Measurements from ENCODE around the gene PPDPF. TPM values are rescaled to one million over a fixed set of nuclear protein-coding genes. Genes with fewer than 3 reads are reported as not detected.

PPDPF gene
- total RNA-seq, 2 donors from 2014 or later, result 138 to 185 TPM

DNA sequence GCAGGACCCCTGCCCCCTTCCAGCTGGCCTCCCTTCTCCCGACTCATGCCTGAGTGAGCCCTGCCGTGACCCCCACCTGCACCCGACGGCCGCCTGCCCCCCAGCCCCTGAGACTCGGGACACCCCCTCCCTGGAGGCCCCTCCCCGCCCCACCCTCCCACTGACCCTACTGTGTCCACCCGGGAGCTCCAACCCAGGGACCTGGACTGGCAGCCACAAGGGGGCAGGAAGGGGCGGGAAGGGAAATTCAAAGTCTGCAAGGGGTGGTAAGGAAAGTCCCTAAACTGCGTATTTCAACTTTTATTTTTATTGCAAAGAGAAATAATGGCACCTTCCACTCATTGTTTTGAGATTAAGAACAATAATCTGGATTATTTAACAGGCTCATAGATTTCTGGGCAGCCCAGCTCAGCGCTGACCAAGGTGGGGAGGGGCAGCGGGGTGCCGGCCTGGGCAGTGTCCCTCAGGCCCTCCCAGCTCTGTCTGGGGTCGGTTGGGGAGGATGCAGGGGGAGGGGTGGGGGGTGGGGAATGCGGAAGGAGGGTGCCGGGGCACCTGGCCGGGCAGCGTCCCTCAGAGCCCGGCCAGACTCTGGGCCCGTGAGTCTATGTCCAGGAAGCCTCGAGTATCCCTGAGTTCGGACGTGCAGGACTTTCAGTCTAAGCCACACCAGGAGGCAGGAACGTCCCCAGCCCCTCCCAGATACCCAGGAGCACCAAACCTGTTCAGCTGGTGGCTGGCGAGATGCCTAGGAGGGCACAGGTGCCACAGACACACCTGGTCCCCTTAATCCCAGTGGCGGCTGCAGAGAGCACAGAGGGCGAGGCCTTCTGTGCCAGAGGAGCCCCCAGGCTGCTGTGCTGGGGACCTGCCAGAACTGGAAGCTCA is 17.9 kb downstream of the PPDPF start:
- no peaks in the 10 kb centered on the region for H3K27me3 ChIP-seq
- no peaks in the 10 kb centered on the region for H3K36me3 ChIP-seq
- DNase-seq (ENCODE audit: low spot score), result no peak
- H3K4me3 ChIP-seq, result peak overlapping the region in 1 of 2 donors; percentile 43
- H3K27ac ChIP-seq, result no peak overlapping the region
- peaks cover 0 to 16% of the 10 kb centered on the region in 2 donors for H3K4me1 ChIP-seq
- TF ChIP-seq, protein P1, sequence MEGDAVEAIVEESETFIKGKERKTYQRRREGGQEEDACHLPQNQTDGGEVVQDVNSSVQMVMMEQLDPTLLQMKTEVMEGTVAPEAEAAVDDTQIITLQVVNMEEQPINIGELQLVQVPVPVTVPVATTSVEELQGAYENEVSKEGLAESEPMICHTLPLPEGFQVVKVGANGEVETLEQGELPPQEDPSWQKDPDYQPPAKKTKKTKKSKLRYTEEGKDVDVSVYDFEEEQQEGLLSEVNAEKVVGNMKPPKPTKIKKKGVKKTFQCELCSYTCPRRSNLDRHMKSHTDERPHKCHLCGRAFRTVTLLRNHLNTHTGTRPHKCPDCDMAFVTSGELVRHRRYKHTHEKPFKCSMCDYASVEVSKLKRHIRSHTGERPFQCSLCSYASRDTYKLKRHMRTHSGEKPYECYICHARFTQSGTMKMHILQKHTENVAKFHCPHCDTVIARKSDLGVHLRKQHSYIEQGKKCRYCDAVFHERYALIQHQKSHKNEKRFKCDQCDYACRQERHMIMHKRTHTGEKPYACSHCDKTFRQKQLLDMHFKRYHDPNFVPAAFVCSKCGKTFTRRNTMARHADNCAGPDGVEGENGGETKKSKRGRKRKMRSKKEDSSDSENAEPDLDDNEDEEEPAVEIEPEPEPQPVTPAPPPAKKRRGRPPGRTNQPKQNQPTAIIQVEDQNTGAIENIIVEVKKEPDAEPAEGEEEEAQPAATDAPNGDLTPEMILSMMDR (IDR thresholded peaks at IDR 0.05), result peak in 1 of 2 donors; percentile 52
- H3K9me3 ChIP-seq, result no peaks in the 10 kb centered on the region

- no peak overlapping the region for H3K27ac ChIP-seq
Measured at GRCh38 chr20:63539092-63539430, 18.5 kb downstream of the PPDPF start.

DNA sequence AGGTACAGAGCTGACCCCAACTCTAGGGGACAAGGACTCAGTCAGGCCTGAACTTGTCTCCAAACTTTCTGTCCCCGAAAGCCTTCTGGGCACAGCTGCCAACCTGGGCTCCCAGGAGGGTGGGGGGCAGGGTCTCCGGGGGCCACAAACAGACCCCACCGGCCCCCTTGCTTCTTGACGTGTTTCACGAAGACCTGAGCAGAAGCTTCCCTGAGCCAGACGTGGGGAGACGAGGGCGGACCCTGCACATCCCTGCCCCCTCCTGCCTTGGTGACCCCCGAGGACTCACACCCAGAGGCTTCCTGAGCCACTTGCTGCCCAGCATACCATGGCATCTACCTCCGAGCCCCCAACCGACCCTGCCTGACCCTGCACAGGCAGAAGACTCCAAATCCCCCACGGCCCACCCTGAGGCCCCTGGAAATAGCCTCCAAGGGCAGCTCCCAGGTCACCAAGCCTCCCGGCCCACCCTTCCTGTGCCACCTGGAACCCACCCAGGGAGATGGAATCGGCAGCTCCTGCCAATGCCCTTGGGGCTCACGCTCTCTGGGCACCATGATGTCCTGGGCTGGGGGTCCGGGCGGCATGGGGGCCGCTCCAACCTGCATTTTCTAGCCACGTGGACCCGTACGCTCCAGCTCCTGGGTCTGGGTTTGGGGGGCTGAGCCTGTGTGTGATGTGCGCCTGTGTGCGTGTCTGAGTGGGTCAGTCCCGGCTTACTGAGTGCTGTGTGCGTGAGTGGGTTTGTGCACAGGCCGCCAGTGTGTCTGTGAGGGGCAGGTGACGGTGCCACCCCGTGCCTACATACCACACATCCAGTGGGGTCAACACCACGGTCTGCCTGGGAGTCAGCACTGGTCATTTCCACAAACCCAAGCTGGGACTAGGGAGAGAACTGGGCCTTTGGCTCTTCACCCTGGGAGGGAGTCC is 19.1 kb downstream of the PPDPF start:
- no peak overlapping the region for H3K4me3 ChIP-seq
- H3K36me3 ChIP-seq, result no peaks in the 10 kb centered on the region
- no peaks in the 10 kb centered on the region for H3K27me3 ChIP-seq
- TF ChIP-seq, protein P1 (IDR thresholded peaks at IDR 0.05), result no peak
- no peak for DNase-seq (ENCODE audit: low spot score)
- H3K9me3 ChIP-seq, result no peaks in the 10 kb centered on the region
- peaks cover 0 to 16% of the 10 kb centered on the region in 2 donors for H3K4me1 ChIP-seq
- H3K27ac ChIP-seq, result no peak overlapping the region

More at GRCh38 chr20:63539092-63539430, 18.5 kb downstream of the PPDPF start:
- Histone ChIP-seq H3K27me3 (no peaks in the 10 kb centered on the region), H3K4me3 (no peak overlapping the region), H3K4me1 (peaks cover 0 to 16% of the 10 kb centered on the region in 2 donors), H3K36me3 (no peaks in the 10 kb centered on the region), H3K9me3 (no peaks in the 10 kb centered on the region)
- no peak for DNase-seq (ENCODE audit: low spot score)
- TF ChIP-seq, protein P1 (IDR thresholded peaks at IDR 0.05), result no peak

GRCh38 chr20:63540417-63541186 is 20.0 kb downstream of the PPDPF start:
- Histone ChIP-seq H3K27ac (no peak overlapping the region), H3K36me3 (no peaks in the 10 kb centered on the region), H3K9me3 (no peaks in the 10 kb centered on the region), H3K4me1 (peaks cover 0 to 16% of the 10 kb centered on the region in 2 donors), H3K4me3 (no peak overlapping the region), H3K27me3 (no peaks in the 10 kb centered on the region)
- DNase-seq (ENCODE audit: low spot score), result no peak
- TF ChIP-seq, protein P1 (IDR thresholded peaks at IDR 0.05), result no peak

- peaks cover 0 to 16% of the 10 kb centered on the region in 2 donors for H3K4me1 ChIP-seq
- no peaks in the 10 kb centered on the region for H3K9me3 ChIP-seq
- H3K4me3 ChIP-seq, result no peak overlapping the region
- no peaks in the 10 kb centered on the region for H3K27me3 ChIP-seq
- no peak overlapping the region for H3K27ac ChIP-seq
- DNase-seq (ENCODE audit: low spot score), result no peak
- no peaks in the 10 kb centered on the region for H3K36me3 ChIP-seq
- TF ChIP-seq, protein P1 (IDR thresholded peaks at IDR 0.05), result no peak
Measured at GRCh38 chr20:63541371-63541770, 20.8 kb downstream of the PPDPF start.

Data from right atrium auricular region (tissue), 2 donors.